GM12878 (cell line): ENCODE results near the gene UMAD1. TPM values are rescaled to one million over a fixed set of nuclear protein-coding genes. Genes with fewer than 3 reads are reported as not detected.

Experiments
- ATAC-seq: fragments of 200-7000 bp; cut with Tn5 transposase; 3 replicates; pipeline ENCODE4 v1.9.1; 2020; ENCODE audit warnings: mild to moderate bottlenecking, moderate library complexity
- BruUV-seq: library from RNA; stranded (reverse); fragments of 400-500 nt; replicated peaks from 2 replicates; lab custom pipeline; 2021; lab: Mats Ljungman, UMichigan
- CTCF ChIA-PET: fragments of 300-600 bp; sonication (Branson Sonifier 250); formaldehyde crosslinking; extraction: SDS; loops from one replicate; lab custom pipeline; 2021; ENCODE audit warnings: inconsistent platforms; lab: Yijun Ruan, JAX
- POLR2A ChIA-PET: fragments of 350-600 bp; formaldehyde crosslinking; extraction: SDS; loops from one replicate; lab custom pipeline; 2021; ENCODE audit warnings: inconsistent platforms; lab: Charles Lee
- RAD21 ChIA-PET: fragments of 300-600 bp; sonication (Branson Sonifier 250); formaldehyde crosslinking; loops from one replicate; lab custom pipeline; 2023; ENCODE audit warnings: antibody characterized with exemption; ENCODE audit not compliant: unreplicated experiment; lab: Charles Lee
- SMC1A ChIA-PET: fragments of 300-600 bp; sonication (Branson Sonifier 250); formaldehyde crosslinking; loops from one replicate; lab custom pipeline; 2023; ENCODE audit not compliant: unreplicated experiment, uncharacterized antibody; lab: Charles Lee
- DNase-seq: peaks from one replicate; pipeline ENCODE4 v3.0.0-alpha.2; 2011; ENCODE audit warnings: low read depth, low spot score
- FAIRE-seq: peaks from 3 replicates; lab custom pipeline; 2011; peaks lifted over from hg19 to GRCh38; lab: Jason Lieb, UNC
- H2AFZ ChIP-seq: 2 replicates; pipeline ENCODE4 v1.6.0; 2011; ENCODE audit warnings: low read depth, low read length, control low read depth; ENCODE audit not compliant: control insufficient read depth
- H3K27ac ChIP-seq: 2 replicates; pipeline ENCODE4 v1.5.1; 2011; ENCODE audit warnings: control low read depth; ENCODE audit not compliant: control insufficient read depth, insufficient read depth
- H3K27me3 ChIP-seq, 2 experiments: replicated peaks in 1 of 2; 2 replicates each; pipeline versions ENCODE4 v1.6.0 to v1.6.1; 2011; ENCODE audit warnings: low read length in 1 of 2; ENCODE audit not compliant: control insufficient read depth in 2 of 2, insufficient read depth in 2 of 2
- H3K36me3 ChIP-seq, 2 experiments: 2 replicates each; pipeline ENCODE4 v1.5.1; 2011; ENCODE audit warnings: low read length in 1 of 2; ENCODE audit not compliant: control insufficient read depth in 2 of 2, insufficient read depth in 2 of 2
- H3K4me1 ChIP-seq: 2 replicates; pipeline ENCODE4 v1.6.1; 2011; ENCODE audit warnings: mild to moderate bottlenecking, low read length, moderate library complexity, mixed read lengths; ENCODE audit not compliant: control insufficient read depth, insufficient read depth
- H3K4me2 ChIP-seq: 2 replicates; pipeline ENCODE4 v1.6.0; 2011; ENCODE audit warnings: control low read depth; ENCODE audit not compliant: control insufficient read depth, insufficient read depth
- H3K4me3 ChIP-seq: fragments of 200-600 bp; sonication (generic); 2 replicates; pipeline ENCODE4 v1.5.1; 2016
- H3K79me2 ChIP-seq: 2 replicates; pipeline ENCODE4 v1.6.0; 2011; ENCODE audit warnings: low read length; ENCODE audit not compliant: control insufficient read depth, insufficient read depth
- H3K9ac ChIP-seq: 2 replicates; pipeline ENCODE4 v1.8.0; 2011; ENCODE audit warnings: low read length, control low read depth, mixed read lengths; ENCODE audit not compliant: control insufficient read depth, insufficient read depth
- H3K9me3 ChIP-seq: replicated peaks from 3 replicates; pipeline ENCODE4 v1.5.1; 2011; ENCODE audit warnings: mild to moderate bottlenecking, low read length; ENCODE audit not compliant: control insufficient read depth, insufficient read depth
- H4K20me1 ChIP-seq: 2 replicates; pipeline ENCODE4 v1.6.0; 2011; ENCODE audit not compliant: control insufficient read depth, insufficient read depth
- BMI1 ChIP-seq: fragments of 450-650 bp; IDR thresholded peaks from 2 replicates; pipeline ENCODE4 v1.6.1; 2016; ENCODE audit warnings: mild to moderate bottlenecking, moderate library complexity, borderline replicate concordance
- FOXK2 ChIP-seq: fragments of 450-650 bp; IDR thresholded peaks from 2 replicates; pipeline ENCODE4 v1.6.1; 2017; ENCODE audit warnings: mild to moderate bottlenecking, moderate library complexity
- TARDBP ChIP-seq: IDR thresholded peaks from 2 replicates; pipeline ENCODE4 v1.6.1; 2016; ENCODE audit warnings: borderline replicate concordance
- USF2 ChIP-seq: IDR thresholded peaks from 2 replicates; pipeline ENCODE4 v1.6.1; 2011; ENCODE audit warnings: low read depth, low read length, improper control_type of control experiment, borderline replicate concordance
- ZBED1 ChIP-seq: IDR thresholded peaks from 2 replicates; pipeline ENCODE4 v1.6.1; 2016; ENCODE audit warnings: borderline replicate concordance
- WGBS: methylation state at CpG from one replicate; pipeline ENCODE4 v1.1.6; 2016; ENCODE audit warnings: low lambda C conversion rate; ENCODE audit not compliant: insufficient replicate concordance, insufficient coverage; ENCODE audit errors: missing lambda C conversion rate; 5-methylcytosine and 5-hydroxymethylcytosine counted together
- in situ Hi-C: fragments of 300-500 bp; cut with MboI; formaldehyde crosslinking; loops from 9 replicates; pipeline ENCODE4 v1.14.3; 2018; ENCODE audit warnings: mixed read lengths
- intact Hi-C: fragments of 100-400 bp; cut with micrococcal nuclease; formaldehyde crosslinking; loops from one replicate; pipeline ENCODE4 v1.14.2; 2022; ENCODE audit not compliant: unreplicated experiment
- polyA plus RNA-seq, 11 experiments: library from polyadenylated mRNA; depleted of rRNA in 4 of 11; unstranded in 6 of 11; stranded (reverse) in 5 of 11; fragments of >200 nt; fragmentation: Nextera tagmentation in 4 of 11; fragmentation: Illumina TruSeq in 1 of 11; extraction: Ambion mirVana in 4 of 11; extraction: Trizol in 1 of 11; gene quantifications; 1 replicate in 1 of 11; 2 replicates in 10 of 11; pipeline versions ENCODE4 v1.2.1 to v1.2.3, GENCODE V29; 2011 to 2016; ENCODE audit warnings: inconsistent platforms in 2 of 11, missing spikeins in 2 of 11, low read depth in 1 of 11
- total RNA-seq, 4 experiments: library from RNA; depleted of rRNA in 3 of 4; stranded (reverse); fragments of >200 nt in 3 of 4; fragmentation: Illumina TruSeq in 1 of 4; extraction: Trizol in 1 of 4; gene quantifications; 2 replicates each; pipeline versions ENCODE4 v1.2.1 to v1.2.3, GENCODE V29; 2013 to 2021

UMAD1 gene
- total and polyA plus RNA-seq, 10 of the 15 experiments (the other 5 are each of a cell fraction or from before 2014, with no cell fraction given), result 6.0 to 28.6 (median 9.3) TPM

- Histone ChIP-seq H2AFZ (no peak overlapping the region), H3K9ac (no peak overlapping the region), H3K9me3 (no peaks in the 10 kb centered on the region), H3K4me3 (no peak overlapping the region), H3K36me3 (no peaks in the 10 kb centered on the region; a peak in 1 of 4 replicates), H3K27me3 (no peaks in the 10 kb centered on the region), H3K79me2 (no peaks in the 10 kb centered on the region)
- BruUV-seq, result no TSS peak
- DNase-seq, result no peak
- ATAC-seq, result no peak
- POLR2A ChIA-PET, result interaction anchor here (0.6 to 1.5 kb wide), 3 partner anchors 9 to 22 kb away, joined by 3 to 5 read pairs (median 3); no protein-coding TSS in a partner anchor
- intact Hi-C loops, result no loop called here
- TF ChIP-seq TARDBP (no peak), FOXK2 (no peak), BMI1 (no peak), ZBED1 (no peak)
- TF ChIP-seq, all 136 proteins: peak for 0
- H3K4me1 ChIP-seq, result peaks cover 5% of the 10 kb centered on the region; the same call in 1 of the 2 replicates
- RAD21 ChIA-PET, result interaction anchor here (0.5 to 5.5 kb wide), 6 partner anchors 17 to 84 kb away, joined by 3 to 39 read pairs (median 6); partner anchors contain the start of gene RPA3
- no peak overlapping the region for H3K27ac ChIP-seq
- SMC1A ChIA-PET, result interaction anchor here (0.6 to 8.0 kb wide), 6 partner anchors 17 to 348 kb away, joined by 3 to 87 read pairs (median 8); partner anchors contain the start of gene RPA3
- no peak overlapping the region for H3K4me2 ChIP-seq
- no peaks in the 10 kb centered on the region for H4K20me1 ChIP-seq
- no peak for FAIRE-seq
- CTCF ChIA-PET, result interaction anchor here (0.6 to 1.8 kb wide), 4 partner anchors 22 to 56 kb away, joined by 3 to 5 read pairs (median 4); no protein-coding TSS in a partner anchor
- 94% methylated on average over 2 of the region's 2 CpGs for WGBS
- in situ Hi-C loops, result no loop called here
Observed at GRCh38 chr7:7736671-7737070, 96.1 kb downstream of the UMAD1 start.

GRCh38 chr7:7737674-7738073 lies 97.1 kb downstream of the UMAD1 start:
- Histone ChIP-seq H3K4me1 (peaks cover 5% of the 10 kb centered on the region; the same call in 1 of the 2 replicates), H3K9ac (no peak overlapping the region), H3K27me3 (no peaks in the 10 kb centered on the region), H4K20me1 (no peaks in the 10 kb centered on the region), H3K9me3 (no peaks in the 10 kb centered on the region), H3K79me2 (no peaks in the 10 kb centered on the region), H3K27ac (no peak overlapping the region), H3K4me2 (no peak overlapping the region), H2AFZ (no peak overlapping the region), H3K4me3 (no peak overlapping the region), H3K36me3 (no peaks in the 10 kb centered on the region; a peak in 1 of 4 replicates)
- intact Hi-C loops, result loop anchor here (2.0 kb wide), 1 partner anchor 17 kb away; no protein-coding TSS in a partner anchor
- in situ Hi-C loops, result no loop called here
- ChIA-PET POLR2A (no interaction called here), SMC1A (interaction anchor here (0.8 to 8.0 kb wide), 7 partner anchors 11 to 56 kb away, joined by 3 to 87 read pairs (median 25); partner anchors contain the start of gene RPA3), RAD21 (interaction anchor here (1.1 to 5.5 kb wide), 4 partner anchors 18 to 240 kb away, joined by 3 to 39 read pairs (median 13); partner anchors contain the start of gene RPA3), CTCF (interaction anchor here (1.3 to 3.5 kb wide), 2 partner anchors 18 to 29 kb away, joined by 3 to 27 read pairs; partner anchors contain the start of gene RPA3)
- no peak for ATAC-seq
- FAIRE-seq, result no peak
- no TSS peak for BruUV-seq
- no peak for TF ChIP-seq USF2
- DNase-seq, result no peak
